Loucy (cell line): ENCODE data around the gene LHFPL6.

ENCODE experiments used
- H2AFZ ChIP-seq: fragments of 200-600 bp; sonication (generic); 2 replicates; pipeline ENCODE4 v1.6.0; 2016; ENCODE audit warnings: antibody characterized with exemption, mild to moderate bottlenecking, low read length, moderate library complexity
- H3F3A ChIP-seq: fragments of 200-600 bp; 2 replicates; pipeline ENCODE4 v1.6.0; 2016; ENCODE audit warnings: antibody characterized with exemption, low read depth, mild to moderate bottlenecking
- H3K27me3 ChIP-seq: fragments of 200-600 bp; sonication (generic); 2 replicates; pipeline ENCODE4 v1.6.1; 2014; ENCODE audit warnings: low read length, mild to moderate bottlenecking; ENCODE audit not compliant: insufficient read depth, poor library complexity, severe bottlenecking
- H3K36me3 ChIP-seq: fragments of 200-600 bp; sonication (generic); 2 replicates; pipeline ENCODE4 v1.6.1; 2016; ENCODE audit warnings: low read length; ENCODE audit not compliant: insufficient read depth
- H3K4me1 ChIP-seq: fragments of 200-600 bp; sonication (generic); 2 replicates; pipeline ENCODE4 v1.5.1; 2014; ENCODE audit warnings: low read length, mild to moderate bottlenecking; ENCODE audit not compliant: insufficient read depth, poor library complexity, severe bottlenecking
- H3K4me2 ChIP-seq: fragments of 200-600 bp; sonication (generic); 2 replicates; pipeline ENCODE4 v1.6.0; 2014; ENCODE audit warnings: antibody characterized with exemption, low read length, low read depth, mild to moderate bottlenecking; ENCODE audit not compliant: poor library complexity, severe bottlenecking
- H3K4me3 ChIP-seq: fragments of 200-600 bp; sonication (generic); 2 replicates; pipeline ENCODE4 v1.5.1; 2014; ENCODE audit warnings: low read length, mild to moderate bottlenecking, mixed read lengths; ENCODE audit not compliant: poor library complexity, severe bottlenecking
- H3K79me2 ChIP-seq: fragments of 200-600 bp; sonication (generic); 2 replicates; pipeline ENCODE4 v1.6.1; 2014; ENCODE audit warnings: low read length; ENCODE audit not compliant: insufficient read depth
- H3K9ac ChIP-seq: fragments of 200-600 bp; sonication (generic); 2 replicates; pipeline ENCODE4 v1.6.0; 2014; ENCODE audit warnings: mild to moderate bottlenecking, low read depth, low read length, moderate library complexity; ENCODE audit not compliant: poor library complexity, severe bottlenecking
- H3K9me2 ChIP-seq: fragments of 200-600 bp; sonication (generic); replicated peaks from 2 replicates; pipeline ENCODE4 v1.6.1; 2016; ENCODE audit warnings: low read depth, low read length, mixed read lengths
- H3K9me3 ChIP-seq: fragments of 200-600 bp; sonication (generic); 2 replicates; pipeline ENCODE4 v1.6.1; 2014; ENCODE audit warnings: mild to moderate bottlenecking, antibody characterized with exemption, low read length, low read depth; ENCODE audit not compliant: insufficient read depth
- H4K20me1 ChIP-seq: fragments of 200-600 bp; sonication (generic); 2 replicates; pipeline ENCODE4 v1.6.0; 2014; ENCODE audit warnings: antibody characterized with exemption, low read length, mild to moderate bottlenecking; ENCODE audit not compliant: insufficient read depth, poor library complexity, severe bottlenecking
- EZH2phosphoT487 ChIP-seq: fragments of 200-600 bp; IDR thresholded peaks from 2 replicates; pipeline ENCODE4 v1.6.1; 2018; ENCODE audit warnings: antibody characterized with exemption, mild to moderate bottlenecking, moderate library complexity, borderline replicate concordance
- TF ChIP-seq, protein P1 (sequence below): fragments of 200-600 bp; sonication (generic); conservative IDR thresholded peaks from 2 replicates; pipeline ENCODE4 v1.5.1; 2014; ENCODE audit warnings: mild to moderate bottlenecking, antibody characterized with exemption, low read length

Gene LHFPL6

DNA sequence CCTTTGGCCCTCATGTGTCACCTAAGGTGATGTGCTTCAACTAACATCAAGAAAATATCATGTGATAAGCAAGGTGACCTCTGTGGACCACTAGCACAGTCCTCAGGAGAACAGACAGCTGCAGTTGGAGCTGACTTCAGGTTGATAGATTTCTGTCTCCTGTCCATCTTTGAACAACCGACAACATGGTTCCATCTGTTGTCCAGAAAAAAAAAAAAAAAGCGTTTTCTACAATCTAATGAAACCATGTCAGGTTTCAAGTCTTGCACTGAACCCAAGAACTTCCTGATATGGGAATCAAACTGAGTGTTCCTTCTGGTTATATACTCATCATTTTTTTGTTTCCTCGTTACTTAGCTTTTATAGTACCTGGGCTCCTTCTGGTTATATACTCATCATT is 75.7 kb downstream of the LHFPL6 start:
- H3K27me3 ChIP-seq = no peaks in the 10 kb centered on the region
- TF ChIP-seq, protein P1, sequence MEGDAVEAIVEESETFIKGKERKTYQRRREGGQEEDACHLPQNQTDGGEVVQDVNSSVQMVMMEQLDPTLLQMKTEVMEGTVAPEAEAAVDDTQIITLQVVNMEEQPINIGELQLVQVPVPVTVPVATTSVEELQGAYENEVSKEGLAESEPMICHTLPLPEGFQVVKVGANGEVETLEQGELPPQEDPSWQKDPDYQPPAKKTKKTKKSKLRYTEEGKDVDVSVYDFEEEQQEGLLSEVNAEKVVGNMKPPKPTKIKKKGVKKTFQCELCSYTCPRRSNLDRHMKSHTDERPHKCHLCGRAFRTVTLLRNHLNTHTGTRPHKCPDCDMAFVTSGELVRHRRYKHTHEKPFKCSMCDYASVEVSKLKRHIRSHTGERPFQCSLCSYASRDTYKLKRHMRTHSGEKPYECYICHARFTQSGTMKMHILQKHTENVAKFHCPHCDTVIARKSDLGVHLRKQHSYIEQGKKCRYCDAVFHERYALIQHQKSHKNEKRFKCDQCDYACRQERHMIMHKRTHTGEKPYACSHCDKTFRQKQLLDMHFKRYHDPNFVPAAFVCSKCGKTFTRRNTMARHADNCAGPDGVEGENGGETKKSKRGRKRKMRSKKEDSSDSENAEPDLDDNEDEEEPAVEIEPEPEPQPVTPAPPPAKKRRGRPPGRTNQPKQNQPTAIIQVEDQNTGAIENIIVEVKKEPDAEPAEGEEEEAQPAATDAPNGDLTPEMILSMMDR = no peak
- TF ChIP-seq EZH2phosphoT487 = no peak
- no peaks in the 10 kb centered on the region for H3K36me3 ChIP-seq
- H3K4me1 ChIP-seq = no peaks in the 10 kb centered on the region
- no peak overlapping the region for H3K9ac ChIP-seq
- no peak overlapping the region for H3K4me2 ChIP-seq
- no peaks in the 10 kb centered on the region for H4K20me1 ChIP-seq
- no peaks in the 10 kb centered on the region for H3K79me2 ChIP-seq
- no peak overlapping the region for H2AFZ ChIP-seq
- no peaks in the 10 kb centered on the region for H3K9me3 ChIP-seq
- no peak overlapping the region for H3K4me3 ChIP-seq
- no peaks in the 10 kb centered on the region for H3F3A ChIP-seq
- H3K9me2 ChIP-seq = no peaks in the 10 kb centered on the region

DNA sequence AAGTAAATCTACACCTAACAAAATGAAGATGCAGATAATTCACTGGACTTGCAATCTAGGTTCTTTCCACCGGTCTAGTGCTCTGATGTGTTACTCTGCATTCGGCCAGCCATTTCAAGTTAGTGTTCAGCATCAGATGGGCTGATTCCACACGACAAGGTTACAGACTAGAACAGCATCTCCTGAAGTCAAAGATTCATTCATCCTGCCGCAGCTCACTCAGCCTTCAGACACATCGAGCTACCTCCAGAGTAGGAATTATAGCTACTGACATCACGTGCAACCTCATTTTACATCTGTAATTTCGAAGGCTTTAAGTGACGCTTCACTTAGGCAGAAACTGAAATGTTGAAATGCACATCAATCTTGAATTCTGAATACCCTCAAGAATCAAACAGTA is 76.5 kb downstream of the LHFPL6 start:
- H3K27me3 ChIP-seq = no peaks in the 10 kb centered on the region
- H3K4me2 ChIP-seq = no peak overlapping the region
- H3K9ac ChIP-seq = no peak overlapping the region
- no peak overlapping the region for H2AFZ ChIP-seq
- no peaks in the 10 kb centered on the region for H3K79me2 ChIP-seq
- H3K9me3 ChIP-seq = no peaks in the 10 kb centered on the region
- no peaks in the 10 kb centered on the region for H3K4me1 ChIP-seq
- H3K4me3 ChIP-seq = no peak overlapping the region
- no peak for TF ChIP-seq EZH2phosphoT487
- TF ChIP-seq, protein P1 = no peak
- no peaks in the 10 kb centered on the region for H3K36me3 ChIP-seq
- no peaks in the 10 kb centered on the region for H3F3A ChIP-seq
- no peaks in the 10 kb centered on the region for H3K9me2 ChIP-seq
- H4K20me1 ChIP-seq = no peaks in the 10 kb centered on the region

DNA sequence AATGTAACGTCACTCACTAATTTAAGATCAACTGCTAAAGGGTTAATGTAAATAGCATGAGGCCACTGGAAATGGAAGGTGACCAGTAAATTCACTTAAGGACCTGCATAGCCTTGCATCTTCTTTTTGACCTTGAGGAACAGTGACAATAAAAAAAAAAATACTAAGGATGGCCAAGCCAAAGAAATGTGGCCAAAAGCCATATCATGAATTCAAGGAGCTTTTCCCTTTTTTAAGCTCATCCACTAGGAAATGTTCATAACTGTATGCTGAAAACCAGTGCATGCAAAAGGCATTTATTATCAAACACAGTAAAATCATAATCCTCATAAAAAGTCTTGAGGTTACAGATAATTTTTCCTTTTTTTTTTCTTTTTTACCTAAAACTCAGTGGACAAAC is 77.5 kb downstream of the LHFPL6 start:
- H3K4me3 ChIP-seq = no peak overlapping the region
- no peak overlapping the region for H2AFZ ChIP-seq
- no peaks in the 10 kb centered on the region for H3K9me3 ChIP-seq
- no peak overlapping the region for H3K4me2 ChIP-seq
- no peaks in the 10 kb centered on the region for H3K27me3 ChIP-seq
- TF ChIP-seq EZH2phosphoT487 = no peak
- TF ChIP-seq, protein P1 = no peak
- no peaks in the 10 kb centered on the region for H3F3A ChIP-seq
- H3K9ac ChIP-seq = no peak overlapping the region
- no peaks in the 10 kb centered on the region for H4K20me1 ChIP-seq
- H3K36me3 ChIP-seq = no peaks in the 10 kb centered on the region
- no peaks in the 10 kb centered on the region for H3K9me2 ChIP-seq
- no peaks in the 10 kb centered on the region for H3K79me2 ChIP-seq
- no peaks in the 10 kb centered on the region for H3K4me1 ChIP-seq
